GM19023 (cell line): ENCODE data around the gene DDIAS.
"Not testable (repeated sequence)": the region's sequence is repeated elsewhere in the genome, so short reads cannot be mapped to it uniquely, and the experiment has no call there.

ENCODE experiments used
- ATAC-seq: cut with Tn5 transposase; IDR thresholded peaks from one replicate; pipeline ENCODE4 v1.9.1; 2021; ENCODE audit warnings: mild to moderate bottlenecking, moderate library complexity; ENCODE audit not compliant: unreplicated experiment

The DDIAS gene, protein sequence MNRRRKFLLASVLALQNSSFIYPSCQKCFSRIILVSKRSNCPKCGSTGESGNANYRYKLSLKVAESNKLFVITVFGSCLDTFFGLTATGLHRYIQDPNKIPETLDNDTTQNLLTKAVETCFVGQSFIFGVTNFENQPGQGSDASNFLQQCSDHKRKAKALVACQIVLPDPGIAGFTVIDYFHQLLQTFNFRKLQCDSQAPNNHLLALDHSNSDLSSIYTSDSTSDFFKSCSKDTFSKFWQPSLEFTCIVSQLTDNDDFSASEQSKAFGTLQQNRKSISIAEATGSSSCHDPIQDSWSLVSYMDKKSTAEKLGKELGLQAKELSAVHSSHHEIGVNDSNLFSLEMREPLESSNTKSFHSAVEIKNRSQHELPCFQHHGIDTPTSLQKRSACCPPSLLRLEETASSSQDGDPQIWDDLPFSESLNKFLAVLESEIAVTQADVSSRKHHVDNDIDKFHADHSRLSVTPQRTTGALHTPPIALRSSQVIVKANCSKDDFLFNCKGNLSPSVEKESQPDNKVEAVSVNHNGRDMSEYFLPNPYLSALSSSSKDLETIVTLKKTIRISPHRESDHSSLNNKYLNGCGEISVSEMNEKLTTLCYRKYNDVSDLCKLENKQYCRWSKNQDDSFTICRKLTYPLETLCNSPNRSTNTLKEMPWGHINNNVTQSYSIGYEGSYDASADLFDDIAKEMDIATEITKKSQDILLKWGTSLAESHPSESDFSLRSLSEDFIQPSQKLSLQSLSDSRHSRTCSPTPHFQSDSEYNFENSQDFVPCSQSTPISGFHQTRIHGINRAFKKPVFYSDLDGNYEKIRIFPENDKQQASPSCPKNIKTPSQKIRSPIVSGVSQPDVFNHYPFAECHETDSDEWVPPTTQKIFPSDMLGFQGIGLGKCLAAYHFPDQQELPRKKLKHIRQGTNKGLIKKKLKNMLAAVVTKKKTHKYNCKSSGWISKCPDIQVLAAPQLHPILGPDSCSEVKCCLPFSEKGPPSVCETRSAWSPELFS

DNA sequence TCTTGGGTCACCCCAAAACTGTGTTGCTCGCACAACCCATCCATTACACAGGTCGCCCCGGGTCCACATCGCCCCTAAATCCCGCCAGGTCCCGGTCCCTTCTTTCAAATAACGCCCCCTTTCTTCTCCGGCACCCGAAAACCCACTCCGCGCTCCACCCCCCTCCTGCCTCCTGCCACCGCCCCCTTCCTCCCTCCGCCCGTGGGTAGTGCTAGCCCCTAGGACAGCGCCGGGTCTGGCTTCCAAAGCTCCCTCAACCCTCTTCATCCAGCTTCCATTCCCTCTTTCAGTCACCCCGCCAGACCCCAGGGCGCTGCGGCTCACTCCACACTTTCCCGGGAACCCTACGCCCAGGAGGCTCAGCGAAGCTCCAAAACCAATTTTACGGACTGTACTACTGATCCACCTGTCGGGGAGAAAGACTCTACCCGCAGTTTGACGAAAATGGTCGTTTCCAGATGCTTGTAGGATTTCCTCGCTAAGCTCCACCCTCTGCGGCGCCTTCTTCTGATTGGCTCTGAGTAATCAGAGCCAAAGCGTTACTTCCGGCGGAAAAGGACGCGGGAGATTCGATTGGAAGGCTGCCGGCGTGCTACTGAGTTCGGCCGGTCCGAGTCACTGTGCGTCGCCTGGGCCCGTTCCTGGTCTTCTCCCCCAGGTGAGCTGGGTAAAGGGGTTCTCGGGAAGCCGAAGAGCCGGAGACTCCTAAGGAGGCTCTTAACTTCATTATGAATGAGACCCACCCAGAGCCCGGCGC is at the start of gene DDIAS:
DDIAS (plus strand) TSS at position 572 of the 757 bp plus-strand sequence. CDS start 13,003 bp downstream, outside the sequence.
- ATAC-seq = peak; percentile 68

DNA sequence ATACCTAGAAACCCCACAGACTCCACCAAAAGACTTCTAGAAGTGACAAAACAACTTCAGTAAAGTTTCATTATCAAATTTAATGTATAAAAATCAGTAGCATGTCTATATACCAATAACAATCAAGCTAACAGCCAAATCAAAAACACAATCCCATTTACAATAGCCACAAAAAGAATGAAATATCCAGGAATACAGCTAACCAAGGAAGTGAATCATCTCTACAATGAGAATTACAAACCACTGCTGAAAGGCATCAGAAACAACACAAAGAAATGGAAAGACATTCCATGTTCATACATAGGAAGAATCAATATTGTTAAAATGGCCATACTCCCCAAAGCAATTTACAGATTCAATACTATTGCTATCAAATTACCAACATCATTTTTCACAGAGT is 47.3 kb upstream of the DDIAS start:
- no peak for ATAC-seq

- ATAC-seq = not testable (repeated sequence)
These were observed 46.6 kb upstream of the DDIAS start for GRCh38 chr11:82854916-82855315.

- ATAC-seq = no peak
These were observed 45.9 kb upstream of the DDIAS start for GRCh38 chr11:82855616-82856015.

DNA sequence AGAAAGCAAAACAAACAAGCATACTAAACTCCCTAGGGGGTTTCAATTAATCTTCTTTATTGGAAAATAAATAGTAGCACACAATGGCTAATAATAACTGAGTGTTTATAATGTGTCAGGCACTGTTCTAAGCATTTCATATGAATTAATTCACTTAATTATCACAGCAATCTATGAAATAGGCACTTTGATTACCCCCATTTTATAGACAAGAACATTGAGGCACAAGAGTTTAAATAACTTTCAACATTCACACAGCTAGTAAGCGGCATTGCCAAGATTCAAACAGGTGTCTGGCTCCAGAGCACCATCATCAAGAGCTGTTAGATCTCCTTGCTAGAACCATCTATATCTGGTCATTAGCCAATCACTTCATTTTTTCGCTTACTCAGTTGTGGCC is 44.4 kb upstream of the DDIAS start:
- no peak for ATAC-seq

GRCh38 chr11:82858133-82858532 is 43.4 kb upstream of the DDIAS start:
- no peak for ATAC-seq

- ATAC-seq = no peak
These were observed 42.9 kb upstream of the DDIAS start for GRCh38 chr11:82858556-82859091.

DNA sequence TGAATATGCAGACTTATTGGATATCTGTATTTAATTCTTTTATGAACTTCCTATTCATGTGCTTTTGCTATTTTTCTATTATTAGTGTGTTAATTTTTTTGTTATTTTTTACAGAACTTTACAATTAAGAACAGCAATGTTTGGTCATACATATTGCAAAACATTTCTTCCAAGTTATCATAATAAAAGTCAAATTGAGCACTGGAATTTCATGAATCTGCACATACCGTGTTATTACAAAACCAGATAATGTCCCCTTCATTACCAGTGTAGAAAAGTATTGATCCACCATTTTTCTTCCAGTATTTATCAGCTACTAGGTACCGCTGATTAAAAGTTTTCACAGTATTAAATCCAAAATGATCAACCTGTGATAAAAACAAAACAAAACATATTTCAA is 41.8 kb upstream of the DDIAS start:
- no peak for ATAC-seq

DNA sequence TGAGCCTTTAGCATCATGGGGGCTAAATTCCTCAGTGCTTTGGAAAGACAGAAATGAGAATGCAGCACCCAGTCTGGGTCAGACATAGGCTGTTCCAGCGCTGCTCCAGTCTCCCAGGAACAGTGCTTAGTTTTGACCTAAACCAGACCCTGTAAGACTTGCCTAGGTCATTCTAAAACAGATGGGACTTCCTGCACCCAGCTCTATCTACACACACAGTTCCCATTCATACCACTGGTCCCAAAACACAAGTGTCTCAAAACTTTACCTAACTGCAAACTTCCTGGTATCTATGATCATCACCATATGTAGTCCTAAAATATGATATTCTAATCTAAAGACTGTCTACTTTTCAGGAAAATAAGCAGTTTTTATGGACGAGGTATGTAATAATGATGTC is 39.2 kb upstream of the DDIAS start:
- no peak for ATAC-seq

DNA sequence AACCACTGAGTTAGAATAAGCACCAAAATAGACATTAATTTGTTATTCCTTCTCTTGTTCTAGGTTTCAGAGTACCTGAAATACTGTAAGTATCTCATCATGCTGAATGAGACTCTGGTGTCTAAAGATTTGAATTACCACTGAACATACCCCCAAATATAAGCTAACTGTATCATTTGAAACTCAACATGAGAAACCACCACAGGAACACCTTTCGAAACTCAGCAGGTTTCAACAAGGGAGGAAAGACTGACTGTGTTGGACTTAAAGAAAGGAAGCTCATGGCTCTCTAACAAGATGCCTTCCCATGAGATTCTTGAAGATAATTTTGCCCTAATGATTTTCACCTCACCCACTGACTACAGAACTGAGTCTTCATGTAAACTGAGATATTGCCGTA is 38.3 kb upstream of the DDIAS start:
- ATAC-seq = no peak

- ATAC-seq = no peak
These were observed 37.3 kb upstream of the DDIAS start for GRCh38 chr11:82864268-82864667.

GRCh38 chr11:82865841-82866240 is 35.7 kb upstream of the DDIAS start:
- no peak for ATAC-seq

GRCh38 chr11:82867495-82868082 is 33.9 kb upstream of the DDIAS start:
- no peak for ATAC-seq

DNA sequence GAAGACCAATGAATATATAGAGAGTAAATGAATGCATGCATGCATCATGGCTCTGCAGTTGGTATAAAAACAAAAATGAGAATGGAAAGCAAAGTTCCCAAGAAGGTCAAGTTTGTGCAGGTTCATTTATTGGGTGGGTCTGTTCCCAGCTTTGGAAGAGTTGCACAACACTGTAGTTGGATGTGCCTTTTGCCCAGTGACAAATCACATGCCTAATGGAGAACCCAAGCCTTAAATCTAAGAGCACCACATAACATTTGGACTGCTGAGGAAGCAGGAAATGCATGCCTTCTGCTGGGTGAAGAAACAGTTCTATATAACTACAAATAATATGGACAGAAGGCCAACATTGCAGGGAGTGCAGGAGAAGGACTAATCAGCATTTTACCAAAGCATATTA is 31.9 kb upstream of the DDIAS start:
- ATAC-seq = no peak

- no peak for ATAC-seq
These were observed 29.9 kb upstream of the DDIAS start for GRCh38 chr11:82871646-82872045.

GRCh38 chr11:82872377-82873150 is 29.0 kb upstream of the DDIAS start:
- no peak for ATAC-seq

DNA sequence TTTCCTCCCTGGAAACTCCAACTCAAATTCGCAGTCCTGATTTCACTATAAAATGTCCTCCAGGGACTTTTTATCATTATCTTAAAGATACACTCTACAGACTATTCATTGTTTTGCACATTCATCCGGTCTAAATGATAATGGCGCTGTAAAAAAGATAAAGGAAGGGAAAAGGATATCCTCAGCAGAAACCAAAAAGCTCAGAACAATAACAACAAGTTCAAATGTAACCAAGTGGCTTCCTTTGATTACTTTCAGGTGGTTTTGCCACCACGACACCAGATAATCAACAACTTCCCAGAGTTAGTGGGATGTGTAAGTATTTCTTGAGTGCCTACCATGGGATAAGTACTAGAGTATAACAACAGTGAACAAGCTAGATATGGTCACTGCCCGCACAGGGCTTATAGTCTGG is 27.6 kb upstream of the DDIAS start:
- no peak for ATAC-seq

DNA sequence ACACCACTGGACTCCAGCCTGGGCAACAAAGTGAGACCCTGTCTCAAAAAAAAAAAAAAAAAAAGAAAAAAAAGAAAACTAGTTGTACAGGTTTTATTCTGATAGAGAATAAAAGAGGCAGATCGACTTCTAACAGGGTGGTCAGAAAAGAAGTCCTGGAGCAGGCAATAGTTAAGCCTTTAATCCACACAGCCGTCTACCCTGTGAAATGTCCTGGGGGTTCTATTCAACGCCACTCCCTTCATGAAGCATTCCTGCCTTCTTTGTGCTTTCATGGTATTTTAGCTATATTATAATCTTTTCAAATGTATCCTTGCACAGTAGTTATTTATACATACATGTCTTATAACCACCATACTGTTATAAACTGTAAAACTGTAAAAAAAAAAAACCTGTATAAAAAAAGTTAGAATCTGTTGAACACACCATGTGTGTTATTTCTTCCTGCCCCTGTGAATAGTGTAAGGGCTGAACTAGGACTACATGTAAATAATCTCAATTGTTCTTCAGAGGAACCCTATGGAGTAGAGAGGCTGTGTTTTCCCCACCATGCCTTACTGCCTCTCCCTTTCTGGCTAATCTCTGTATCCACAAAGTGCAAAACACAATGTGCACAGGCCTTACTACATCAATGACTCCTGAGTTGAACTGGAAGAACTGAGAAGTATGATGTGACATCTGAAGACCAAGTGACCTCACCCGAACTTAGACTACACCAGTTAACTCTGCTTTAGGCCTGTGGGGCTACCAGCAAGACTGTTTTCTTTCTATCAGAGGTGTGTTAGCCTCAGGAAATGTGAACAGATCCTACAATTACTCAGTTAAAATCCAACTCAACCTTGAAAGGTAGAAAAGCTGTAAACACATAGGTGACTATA is 26.7 kb upstream of the DDIAS start:
- ATAC-seq = no peak

DNA sequence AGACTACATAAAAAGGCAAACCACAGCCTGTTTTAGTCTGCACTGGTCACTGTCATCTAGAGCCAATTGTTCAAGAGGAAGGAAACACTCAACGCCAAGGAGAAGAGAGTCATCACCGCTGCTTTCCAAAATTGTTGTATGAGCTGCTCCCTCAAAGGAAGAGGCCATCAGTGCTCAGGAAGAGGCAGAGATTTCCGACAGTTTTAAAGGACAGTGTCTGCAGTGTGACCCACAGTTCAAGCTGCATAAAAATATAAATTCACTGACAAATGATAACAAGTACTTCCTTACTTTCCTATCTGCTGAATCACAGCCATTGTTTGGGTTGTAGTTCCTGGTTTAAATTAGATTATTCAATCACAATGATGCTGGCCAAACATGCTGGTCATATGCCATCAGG is 17.7 kb upstream of the DDIAS start:
- no peak for ATAC-seq
